GM12878 (cell line): Measurements from ENCODE around the gene AFAP1L2. TPM values are rescaled to one million over a fixed set of nuclear protein-coding genes. Genes with fewer than 3 reads are reported as not detected.
A peak's percentile ranks its signal among the peaks of the same experiment; 100 is the strongest.

Source experiments
- ATAC-seq: fragments of 200-7000 bp; cut with Tn5 transposase; 3 replicates; pipeline ENCODE4 v1.9.1; 2020; ENCODE audit warnings: mild to moderate bottlenecking, moderate library complexity
- BruUV-seq: library from RNA; stranded (reverse); fragments of 400-500 nt; replicated peaks from 2 replicates; lab custom pipeline; 2021; lab: Mats Ljungman, UMichigan
- CTCF ChIA-PET: fragments of 300-600 bp; sonication (Branson Sonifier 250); formaldehyde crosslinking; extraction: SDS; loops from one replicate; lab custom pipeline; 2021; ENCODE audit warnings: inconsistent platforms; lab: Yijun Ruan, JAX
- POLR2A ChIA-PET: fragments of 350-600 bp; formaldehyde crosslinking; extraction: SDS; loops from one replicate; lab custom pipeline; 2021; ENCODE audit warnings: inconsistent platforms; lab: Charles Lee
- RAD21 ChIA-PET: fragments of 300-600 bp; sonication (Branson Sonifier 250); formaldehyde crosslinking; loops from one replicate; lab custom pipeline; 2023; ENCODE audit warnings: antibody characterized with exemption; ENCODE audit not compliant: unreplicated experiment; lab: Charles Lee
- SMC1A ChIA-PET: fragments of 300-600 bp; sonication (Branson Sonifier 250); formaldehyde crosslinking; loops from one replicate; lab custom pipeline; 2023; ENCODE audit not compliant: unreplicated experiment, uncharacterized antibody; lab: Charles Lee
- DNase-seq: peaks from one replicate; pipeline ENCODE4 v3.0.0-alpha.2; 2011; ENCODE audit warnings: low read depth, low spot score
- FAIRE-seq: peaks from 3 replicates; lab custom pipeline; 2011; peaks lifted over from hg19 to GRCh38; lab: Jason Lieb, UNC
- H2AFZ ChIP-seq: 2 replicates; pipeline ENCODE4 v1.6.0; 2011; ENCODE audit warnings: low read depth, low read length, control low read depth; ENCODE audit not compliant: control insufficient read depth
- H3K27ac ChIP-seq: 2 replicates; pipeline ENCODE4 v1.5.1; 2011; ENCODE audit warnings: control low read depth; ENCODE audit not compliant: control insufficient read depth, insufficient read depth
- H3K27me3 ChIP-seq, 2 experiments: replicated peaks in 1 of 2; 2 replicates each; pipeline versions ENCODE4 v1.6.0 to v1.6.1; 2011; ENCODE audit warnings: low read length in 1 of 2; ENCODE audit not compliant: control insufficient read depth in 2 of 2, insufficient read depth in 2 of 2
- H3K36me3 ChIP-seq, 2 experiments: 2 replicates each; pipeline ENCODE4 v1.5.1; 2011; ENCODE audit warnings: low read length in 1 of 2; ENCODE audit not compliant: control insufficient read depth in 2 of 2, insufficient read depth in 2 of 2
- H3K4me1 ChIP-seq: 2 replicates; pipeline ENCODE4 v1.6.1; 2011; ENCODE audit warnings: mild to moderate bottlenecking, low read length, moderate library complexity, mixed read lengths; ENCODE audit not compliant: control insufficient read depth, insufficient read depth
- H3K4me2 ChIP-seq: 2 replicates; pipeline ENCODE4 v1.6.0; 2011; ENCODE audit warnings: control low read depth; ENCODE audit not compliant: control insufficient read depth, insufficient read depth
- H3K4me3 ChIP-seq: fragments of 200-600 bp; sonication (generic); 2 replicates; pipeline ENCODE4 v1.5.1; 2016
- H3K79me2 ChIP-seq: 2 replicates; pipeline ENCODE4 v1.6.0; 2011; ENCODE audit warnings: low read length; ENCODE audit not compliant: control insufficient read depth, insufficient read depth
- H3K9ac ChIP-seq: 2 replicates; pipeline ENCODE4 v1.8.0; 2011; ENCODE audit warnings: low read length, control low read depth, mixed read lengths; ENCODE audit not compliant: control insufficient read depth, insufficient read depth
- H3K9me3 ChIP-seq: replicated peaks from 3 replicates; pipeline ENCODE4 v1.5.1; 2011; ENCODE audit warnings: mild to moderate bottlenecking, low read length; ENCODE audit not compliant: control insufficient read depth, insufficient read depth
- H4K20me1 ChIP-seq: 2 replicates; pipeline ENCODE4 v1.6.0; 2011; ENCODE audit not compliant: control insufficient read depth, insufficient read depth
- ATF7 ChIP-seq: fragments of 450-650 bp; IDR thresholded peaks from 2 replicates; pipeline ENCODE4 v1.6.1; 2016; ENCODE audit warnings: low read depth, mild to moderate bottlenecking
- BACH1 ChIP-seq: fragments of 450-650 bp; IDR thresholded peaks from 2 replicates; pipeline ENCODE4 v1.6.1; 2017; ENCODE audit warnings: mild to moderate bottlenecking, borderline replicate concordance
- FOXM1 ChIP-seq: IDR thresholded peaks from 2 replicates; pipeline ENCODE4 v1.6.1; 2012; ENCODE audit warnings: low read depth, mild to moderate bottlenecking, inconsistent platforms, low read length, moderate library complexity
- IKZF2 ChIP-seq, 2 experiments: fragments of 450-650 bp; IDR thresholded peaks; 2 replicates each; pipeline ENCODE4 v1.6.1; 2017; ENCODE audit warnings: mild to moderate bottlenecking in 2 of 2, moderate library complexity in 2 of 2
- WGBS: methylation state at CpG from one replicate; pipeline ENCODE4 v1.1.6; 2016; ENCODE audit warnings: low lambda C conversion rate; ENCODE audit not compliant: insufficient replicate concordance, insufficient coverage; ENCODE audit errors: missing lambda C conversion rate; 5-methylcytosine and 5-hydroxymethylcytosine counted together
- in situ Hi-C: fragments of 300-500 bp; cut with MboI; formaldehyde crosslinking; loops from 9 replicates; pipeline ENCODE4 v1.14.3; 2018; ENCODE audit warnings: mixed read lengths
- intact Hi-C: fragments of 100-400 bp; cut with micrococcal nuclease; formaldehyde crosslinking; loops from one replicate; pipeline ENCODE4 v1.14.2; 2022; ENCODE audit not compliant: unreplicated experiment
- polyA plus RNA-seq, 11 experiments: library from polyadenylated mRNA; depleted of rRNA in 4 of 11; unstranded in 6 of 11; stranded (reverse) in 5 of 11; fragments of >200 nt; fragmentation: Nextera tagmentation in 4 of 11; fragmentation: Illumina TruSeq in 1 of 11; extraction: Ambion mirVana in 4 of 11; extraction: Trizol in 1 of 11; gene quantifications; 1 replicate in 1 of 11; 2 replicates in 10 of 11; pipeline versions ENCODE4 v1.2.1 to v1.2.3, GENCODE V29; 2011 to 2016; ENCODE audit warnings: inconsistent platforms in 2 of 11, missing spikeins in 2 of 11, low read depth in 1 of 11
- total RNA-seq, 4 experiments: library from RNA; depleted of rRNA in 3 of 4; stranded (reverse); fragments of >200 nt in 3 of 4; fragmentation: Illumina TruSeq in 1 of 4; extraction: Trizol in 1 of 4; gene quantifications; 2 replicates each; pipeline versions ENCODE4 v1.2.1 to v1.2.3, GENCODE V29; 2013 to 2021

Gene AFAP1L2
- total and polyA plus RNA-seq, 10 of the 15 experiments (the other 5 are each of a cell fraction or from before 2014, with no cell fraction given): 0.03 to 4.0 (median 0.34) TPM

DNA sequence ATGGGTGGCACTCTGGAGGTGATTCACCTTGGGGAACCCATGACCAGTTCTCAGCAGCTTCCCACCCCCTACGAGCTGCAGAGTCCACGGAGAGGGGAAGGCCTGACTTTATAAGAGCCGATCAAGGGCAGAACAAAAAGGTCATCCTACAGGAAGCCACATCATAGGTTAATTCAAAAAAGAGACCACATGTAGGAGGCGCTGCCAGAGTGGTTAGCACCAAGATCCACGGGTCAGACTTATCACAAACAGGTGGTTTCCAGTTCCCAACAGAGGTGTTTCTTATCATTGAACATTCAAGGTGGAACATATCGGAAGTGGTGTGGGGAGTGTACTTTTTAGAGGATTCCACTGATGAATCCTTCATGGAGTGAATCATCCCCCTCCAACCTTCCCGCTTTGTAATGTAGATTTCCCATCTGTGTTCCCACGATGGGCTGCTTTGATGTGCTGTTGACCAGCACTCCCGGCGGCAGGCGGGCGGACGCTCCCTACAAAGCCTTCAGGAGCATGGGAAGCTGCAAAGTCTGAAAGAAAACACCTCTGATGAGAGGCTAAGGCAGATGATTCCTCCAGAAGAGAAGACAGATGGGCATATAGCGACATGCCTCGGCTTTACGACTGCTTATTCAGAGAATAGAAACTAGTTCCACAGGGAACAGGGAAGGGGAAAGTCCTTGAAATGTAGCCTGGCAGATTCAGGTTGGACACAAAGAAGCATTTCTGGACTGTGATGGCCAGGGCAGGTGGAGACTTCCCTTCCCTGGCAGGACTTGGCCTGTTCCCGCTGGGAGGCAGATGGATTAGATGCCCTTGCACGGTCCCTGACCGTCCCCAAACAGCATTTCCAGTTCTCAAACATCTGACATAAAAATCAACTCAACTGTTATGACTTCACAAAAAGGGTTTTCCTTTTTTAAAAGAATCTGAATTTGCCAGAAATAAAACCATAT, 66.5 kb downstream of the AFAP1L2 start (continued):
- TF ChIP-seq IKZF2 (IDR thresholded peaks at IDR 0.05): 0 out of 4 replicates have a peak, but pooled peaks of 1 of the 2 experiments have one; percentile 24
- TF ChIP-seq, all 136 proteins: peak for 10

GRCh38 chr10:114336823-114337509, 67.3 kb downstream of the AFAP1L2 start:
- Histone ChIP-seq H3K4me2 (no peak overlapping the region), H4K20me1 (no peaks in the 10 kb centered on the region), H2AFZ (no peak overlapping the region), H3K9ac (no peak overlapping the region), H3K27ac (no peak overlapping the region), H3K9me3 (no peaks in the 10 kb centered on the region), H3K4me1 (peaks cover 4% of the 10 kb centered on the region; the same call in 1 of the 2 replicates), H3K27me3 (peaks cover 0 to 2% of the 10 kb centered on the region in 2 experiments; a peak in 3 of 4 replicates), H3K79me2 (no peaks in the 10 kb centered on the region), H3K36me3 (no peaks in the 10 kb centered on the region)
- in situ Hi-C loops (no loop called here), intact Hi-C loops (no loop called here)
- CTCF ChIA-PET: no interaction called here
- FAIRE-seq (peak; percentile 61), DNase-seq (no peak)
- no TSS peak for BruUV-seq
- POLR2A ChIA-PET: no interaction called here
- SMC1A ChIA-PET: interaction anchor here (0.9 to 1.4 kb wide), 3 partner anchors 13 to 60 kb away, joined by 3 read pairs; no protein-coding TSS in a partner anchor
- RAD21 ChIA-PET: interaction anchor here (1.2 kb wide), 1 partner anchor 33 kb away, joined by 3 read pairs; no protein-coding TSS in a partner anchor
- WGBS: 43% methylated on average over 10 of the region's 10 CpGs
- no peak for TF ChIP-seq BACH1
- no peak for TF ChIP-seq FOXM1
- TF ChIP-seq ATF7: peak; percentile 30; the same call in 1 of the 2 replicates
- TF ChIP-seq, all 136 proteins: peak for 1
- no peak for ATAC-seq
- no peak overlapping the region for H3K4me3 ChIP-seq
